A549 (cell line): ENCODE data around the gene URB2. TPM values are rescaled to one million over a fixed set of nuclear protein-coding genes. Genes with fewer than 3 reads are reported as not detected.

Experiments used
- ATAC-seq, 2 experiments: fragments of 200-7000 bp in 1 of 2; fragments of >200 bp in 1 of 2; cut with Nextera tagmentation in 1 of 2; cut with Tn5 transposase in 1 of 2; 3 replicates each; pipeline versions ENCODE4 v1.8.0 to v1.9.1; 2018 to 2020; ENCODE audit warnings: mild to moderate bottlenecking in 1 of 2, moderate library complexity in 1 of 2
- CTCF ChIA-PET: fragments of 300-600 bp; sonication (Branson Sonifier 250); formaldehyde crosslinking; extraction: SDS; loops from one replicate; lab custom pipeline; 2021; ENCODE audit warnings: antibody characterized with exemption, inconsistent platforms; lab: Yijun Ruan, JAX
- POLR2A ChIA-PET: fragments of 350-600 bp; formaldehyde crosslinking; extraction: SDS; loops from one replicate; lab custom pipeline; 2021; ENCODE audit warnings: antibody characterized with exemption, inconsistent platforms; lab: Yijun Ruan, JAX
- DNase-seq, 2 experiments: peaks; one replicate each; pipeline versions ENCODE4 v3.0.0 to v3.0.0-alpha.2; 2011 to 2016; ENCODE audit warnings: low read depth in 1 of 2, low spot score in 1 of 2
- FAIRE-seq: peaks from 2 replicates; lab custom pipeline; 2011; peaks lifted over from hg19 to GRCh38; lab: Jason Lieb, UNC
- H3K27ac ChIP-seq, 2 experiments: fragments of >200 bp; sonication (Bioruptor Twin); formaldehyde crosslinking; 3 replicates each; pipeline ENCODE4 v1.5.1; 2016 to 2017
- H3K4me1 ChIP-seq: fragments of >200 bp; sonication (Bioruptor Twin); formaldehyde crosslinking; 3 replicates; pipeline ENCODE4 v1.6.1; 2016
- H3K4me2 ChIP-seq: fragments of >200 bp; sonication (Bioruptor Twin); formaldehyde crosslinking; 3 replicates; pipeline ENCODE4 v1.6.1; 2016
- H3K4me3 ChIP-seq: fragments of >200 bp; sonication (Bioruptor Twin); formaldehyde crosslinking; 3 replicates; pipeline ENCODE4 v1.5.1; 2016
- H3K9me3 ChIP-seq: fragments of >200 bp; sonication (Bioruptor Twin); formaldehyde crosslinking; 3 replicates; pipeline ENCODE4 v1.6.1; 2016
- BHLHE40 ChIP-seq: IDR thresholded peaks from 2 replicates; pipeline ENCODE4 v1.6.1; 2012; ENCODE audit warnings: low read depth, low read length, inconsistent platforms
- CHD4 ChIP-seq: fragments of 200-600 bp; sonication (generic); IDR thresholded peaks from 2 replicates; pipeline ENCODE4 v1.6.1; 2016; ENCODE audit warnings: antibody characterized with exemption, mild to moderate bottlenecking, borderline replicate concordance
- EHF ChIP-seq: fragments of 250-450 bp; sonication (Bioruptor Pico); IDR thresholded peaks from 2 replicates; pipeline ENCODE4 v1.5.0; 2020; ENCODE audit warnings: mild to moderate bottlenecking
- HOXA7 ChIP-seq: fragments of 250-450 bp; sonication (Bioruptor Pico); IDR thresholded peaks from 2 replicates; pipeline ENCODE4 v1.5.0; 2020; ENCODE audit warnings: mild to moderate bottlenecking, moderate library complexity
- HOXB13 ChIP-seq: fragments of 250-450 bp; sonication (Bioruptor Pico); IDR thresholded peaks from 2 replicates; pipeline ENCODE4 v1.5.0; 2020; ENCODE audit warnings: low read depth, mild to moderate bottlenecking, moderate library complexity
- HOXB5 ChIP-seq: fragments of 250-450 bp; sonication (Bioruptor Pico); IDR thresholded peaks from 2 replicates; pipeline ENCODE4 v1.5.0; 2020; ENCODE audit warnings: mild to moderate bottlenecking, moderate library complexity
- JUN ChIP-seq, 2 experiments: fragments of >200 bp; sonication (Bioruptor Twin); formaldehyde crosslinking; IDR thresholded peaks; 2 replicates in 1 of 2; 3 replicates in 1 of 2; pipeline ENCODE4 v1.6.1; 2016 to 2017
- JUNB ChIP-seq: fragments of >200 bp; sonication (Bioruptor Twin); formaldehyde crosslinking; IDR thresholded peaks from 2 replicates; pipeline ENCODE4 v1.6.1; 2016
- KDM1A ChIP-seq: fragments of 200-600 bp; sonication (generic); IDR thresholded peaks from 2 replicates; pipeline ENCODE4 v1.6.1; 2016; ENCODE audit warnings: low read depth, mild to moderate bottlenecking
- KDM5A ChIP-seq: fragments of 200-600 bp; sonication (generic); IDR thresholded peaks from 2 replicates; pipeline ENCODE4 v1.6.1; 2016; ENCODE audit warnings: antibody characterized with exemption, mild to moderate bottlenecking
- MAZ ChIP-seq: fragments of 150-350 bp; IDR thresholded peaks from 2 replicates; pipeline ENCODE4 v1.6.1; 2014; ENCODE audit warnings: antibody characterized with exemption, low read depth, low read length, borderline replicate concordance
- MYC ChIP-seq: IDR thresholded peaks from 2 replicates; pipeline ENCODE4 v1.6.1; 2012; ENCODE audit warnings: mild to moderate bottlenecking, inconsistent platforms, low read length, improper control_type of control experiment, borderline replicate concordance
- NPAS2 ChIP-seq: fragments of 250-450 bp; sonication (Bioruptor Pico); IDR thresholded peaks from 2 replicates; pipeline ENCODE4 v1.8.0; 2022; ENCODE audit warnings: mild to moderate bottlenecking, moderate library complexity, borderline replicate concordance
- POLR2A ChIP-seq: IDR thresholded peaks from 2 replicates; pipeline ENCODE4 v1.6.1; 2012; ENCODE audit warnings: mild to moderate bottlenecking, low read length
- RAD21 ChIP-seq, 2 experiments: fragments of >200 bp in 1 of 2; sonication (Bioruptor Twin) in 1 of 2; formaldehyde crosslinking in 1 of 2; IDR thresholded peaks in 1 of 2; conservative IDR thresholded peaks in 1 of 2; 2 replicates in 1 of 2; 3 replicates in 1 of 2; pipeline ENCODE4 v1.6.1; 2012 to 2018; ENCODE audit warnings: inconsistent platforms in 1 of 2
- RARB ChIP-seq: fragments of 250-450 bp; sonication (Bioruptor Pico); IDR thresholded peaks from 2 replicates; pipeline ENCODE4 v1.8.0; 2021; ENCODE audit warnings: mild to moderate bottlenecking, moderate library complexity
- RCOR1 ChIP-seq: fragments of 150-350 bp; IDR thresholded peaks from 2 replicates; pipeline ENCODE4 v1.6.1; 2014; ENCODE audit warnings: antibody characterized with exemption, low read length, low read depth
- RNF2 ChIP-seq: fragments of 200-600 bp; sonication (generic); IDR thresholded peaks from 2 replicates; pipeline ENCODE4 v1.6.1; 2016; ENCODE audit warnings: low read depth, mild to moderate bottlenecking, antibody characterized with exemption, moderate library complexity, borderline replicate concordance
- SMC3 ChIP-seq: fragments of >200 bp; sonication (Bioruptor Twin); formaldehyde crosslinking; IDR thresholded peaks from 3 replicates; pipeline ENCODE4 v1.6.1; 2018; ENCODE audit warnings: inconsistent platforms
- TFCP2L1 ChIP-seq: fragments of 250-450 bp; sonication (Bioruptor Pico); IDR thresholded peaks from 2 replicates; pipeline ENCODE4 v1.5.0; 2021; ENCODE audit warnings: mild to moderate bottlenecking
- ZC3H11A ChIP-seq: fragments of 450-650 bp; IDR thresholded peaks from 2 replicates; pipeline ENCODE4 v1.6.1; 2014; ENCODE audit warnings: antibody characterized with exemption, mild to moderate bottlenecking
- ZNF302 ChIP-seq: fragments of 250-450 bp; sonication (Bioruptor Pico); IDR thresholded peaks from 2 replicates; pipeline ENCODE4 v1.9.0; 2021; ENCODE audit warnings: inconsistent platforms, mild to moderate bottlenecking, moderate library complexity
- ZSCAN20 ChIP-seq: fragments of 250-450 bp; sonication (Bioruptor Pico); IDR thresholded peaks from 2 replicates; pipeline ENCODE4 v1.8.0; 2022; ENCODE audit warnings: mild to moderate bottlenecking, moderate library complexity
- WGBS: methylation state at CpG from one replicate; pipeline ENCODE4 v1.1.6; 2017; ENCODE audit errors: missing lambda C conversion rate; 5-methylcytosine and 5-hydroxymethylcytosine counted together
- polyA minus RNA-seq: library from RNA; depleted of rRNA, polyadenylated mRNA; stranded (reverse); fragments of >200 nt; gene quantifications from 2 replicates; pipeline ENCODE4 v1.2.3, GENCODE V29; 2011; rRNA and poly(A)+ RNA removed
- polyA plus RNA-seq, 4 experiments: library from polyadenylated mRNA; depleted of rRNA in 3 of 4; stranded (reverse); fragments of >200 nt; fragmentation: RNase III in 1 of 4; extraction: RNeasy Plus Mini Kit Qiagen cat#74134 plus additional on column Dnase treatment in 1 of 4; gene quantifications; 2 replicates in 3 of 4; 3 replicates in 1 of 4; pipeline ENCODE4 v1.2.3, GENCODE V29; 2011 to 2017
- TF ChIP-seq, protein P1 (sequence below): IDR thresholded peaks from 2 replicates; pipeline ENCODE4 v1.6.1; 2012; ENCODE audit warnings: low read depth, borderline replicate concordance
- TF ChIP-seq, protein P2 (sequence below): fragments of >200 bp; sonication (Bioruptor Twin); formaldehyde crosslinking; IDR thresholded peaks from 2 replicates; pipeline ENCODE4 v1.6.1; 2016
- TF ChIP-seq, protein P3 (sequence below): fragments of 200-600 bp; sonication (generic); IDR thresholded peaks from 2 replicates; pipeline ENCODE4 v1.6.1; 2016; ENCODE audit warnings: antibody characterized with exemption, mild to moderate bottlenecking, moderate library complexity
- TF ChIP-seq, protein P4 (sequence below): fragments of 250-450 bp; sonication (Bioruptor Pico); IDR thresholded peaks from 2 replicates; pipeline ENCODE4 v1.5.0; 2020; ENCODE audit warnings: low read depth, mild to moderate bottlenecking, moderate library complexity
- TF ChIP-seq, protein P5 (sequence below): IDR thresholded peaks from 2 replicates; pipeline ENCODE4 v1.6.1; 2012
- TF ChIP-seq, protein P6 (sequence below): fragments of >200 bp; sonication (Bioruptor Twin); formaldehyde crosslinking; IDR thresholded peaks from 3 replicates; pipeline ENCODE4 v1.6.1; 2016
- TF ChIP-seq, protein P7 (sequence below): fragments of 150-350 bp; IDR thresholded peaks from 2 replicates; pipeline ENCODE4 v1.6.1; 2014; ENCODE audit warnings: low read depth, mild to moderate bottlenecking, low read length

URB2 gene
- polyA plus RNA-seq (2011; rRNA removed) (15.7 and 19.6 TPM in 2 replicates), polyA plus RNA-seq (2017; fragmentation: RNase III; extraction: RNeasy Plus Mini Kit Qiagen cat#74134 plus additional on column Dnase treatment) (13.7 to 15.6 TPM (median 14.1 TPM) in 3 replicates), polyA minus RNA-seq (48.4 and 52.1 TPM in 2 replicates)
- polyA plus RNA-seq (2012; cell fraction: cytosol; rRNA removed), result 9.2 and 12.0 TPM in 2 replicates
- polyA plus RNA-seq (2012; cell fraction: nucleus; rRNA removed), result 15.9 and 17.3 TPM in 2 replicates

DNA sequence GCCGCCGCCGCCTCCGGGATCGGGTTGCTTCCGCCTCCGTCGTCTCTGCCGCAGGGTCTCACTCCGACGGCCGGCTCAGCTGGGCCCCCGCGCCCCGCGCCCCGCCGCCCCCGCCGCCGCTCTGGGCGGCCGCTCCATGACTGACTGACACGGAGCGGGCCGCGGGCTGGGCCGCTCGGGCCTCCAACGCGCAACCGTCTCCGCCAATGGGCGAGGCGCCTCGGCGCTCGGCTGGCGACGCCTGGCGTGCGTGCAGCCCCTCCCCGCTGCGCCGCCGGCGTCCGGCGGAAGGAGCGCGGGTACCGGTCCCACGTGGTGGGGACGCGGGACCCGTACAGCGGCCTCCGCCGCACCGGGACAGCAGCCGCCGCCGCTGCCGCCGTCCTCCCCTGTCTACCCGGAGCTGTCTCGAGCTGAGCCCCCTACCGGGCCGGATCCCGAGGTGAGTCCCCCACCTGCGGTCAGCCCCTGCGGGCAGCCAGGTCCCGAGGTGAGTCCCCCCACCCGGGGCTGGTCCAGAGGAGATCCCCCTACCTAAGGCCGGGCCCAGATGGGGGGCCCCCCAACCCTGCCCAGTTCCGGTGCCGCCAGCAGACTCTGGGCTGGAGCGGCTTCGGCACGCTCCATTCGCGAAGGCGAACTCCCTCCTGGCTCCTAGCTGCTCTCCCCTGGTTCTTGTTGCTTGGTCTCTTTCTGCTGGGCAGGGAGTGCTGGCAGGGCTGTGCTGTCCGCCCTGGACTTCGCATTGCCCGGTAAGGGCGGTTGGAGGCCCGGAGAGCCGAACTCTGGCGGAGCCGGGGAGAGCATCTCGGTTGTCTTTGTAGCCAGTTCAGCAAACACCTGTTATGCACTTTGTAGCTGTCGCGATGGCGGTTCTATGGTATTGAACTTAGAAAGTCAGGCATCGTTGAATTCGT lies at the start of gene URB2, which contains the start of gene TAF5L:
Gene URB2 (plus strand): TSS at position 333 of the 917 bp plus-strand sequence. CDS start 1,387 bp downstream, outside the sequence.
Gene TAF5L (minus strand): TSS at position 208 of the 917 bp plus-strand sequence. CDS start 11,640 bp downstream, outside the sequence.
- under 1% methylated on average over 14 of the region's 97 CpGs for WGBS
- peaks cover 26% of the 10 kb centered on the region for H3K4me1 ChIP-seq
- peak within 1 kb of the TSS; percentile 93 to 98 for H3K27ac ChIP-seq
- CTCF ChIA-PET, result interaction anchor here (1.4 kb wide), 1 partner anchor 22 kb away, joined by 3 read pairs; no protein-coding TSS in a partner anchor
- no peaks in the 10 kb centered on the region for H3K9me3 ChIP-seq
- H3K4me3 ChIP-seq, result peak within 1 kb of the TSS; percentile 73
- FAIRE-seq (no peak), DNase-seq (peak; percentile 90 to 92), ATAC-seq (peak; percentile 95 to 98)
- POLR2A ChIA-PET, result interaction anchor here (0.7 to 1.8 kb wide), 2 partner anchors 67 to 69 kb away, joined by 3 to 11 read pairs; partner anchors contain the start of gene ABCB10
- peak within 1 kb of the TSS; percentile 97 for H3K4me2 ChIP-seq
- TF ChIP-seq, protein P1, sequence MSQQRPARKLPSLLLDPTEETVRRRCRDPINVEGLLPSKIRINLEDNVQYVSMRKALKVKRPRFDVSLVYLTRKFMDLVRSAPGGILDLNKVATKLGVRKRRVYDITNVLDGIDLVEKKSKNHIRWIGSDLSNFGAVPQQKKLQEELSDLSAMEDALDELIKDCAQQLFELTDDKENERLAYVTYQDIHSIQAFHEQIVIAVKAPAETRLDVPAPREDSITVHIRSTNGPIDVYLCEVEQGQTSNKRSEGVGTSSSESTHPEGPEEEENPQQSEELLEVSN, result peak; percentile 72
- TF ChIP-seq KDM1A (no peak), JUNB (no peak), BHLHE40 (no peak), RARB (CRISPR knock-in tag) (no peak), SMC3 (no peak), MYC (peak; percentile 92; the same call in 1 of the 2 replicates), CHD4 (no peak), JUN (IDR thresholded peaks at IDR 0.05) (peak in 1 of 2 experiments; percentile 75; a peak in 3 of 5 replicates), ZC3H11A (no peak), HOXB5 (CRISPR knock-in tag) (0 out of 2 replicates have a peak, but pooled peaks have one; percentile 27), ZSCAN20 (CRISPR knock-in tag) (no peak), TFCP2L1 (CRISPR knock-in tag) (0 out of 2 replicates have a peak, but pooled peaks have one; percentile 44), POLR2A (peak; percentile 86), HOXA7 (CRISPR knock-in tag) (no peak), MAZ (peak; percentile 57; the same call in 1 of the 2 replicates), KDM5A (peak; percentile 43; the same call in 1 of the 2 replicates), NPAS2 (CRISPR knock-in tag) (no peak), ZNF302 (CRISPR knock-in tag) (no peak), RCOR1 (no peak), HOXB13 (no peak), EHF (CRISPR knock-in tag) (no peak), RNF2 (no peak), RAD21 (conservative IDR thresholded peaks at IDR 0.05 in 1 of 2, IDR thresholded peaks at IDR 0.05 in 1 of 2) (no peak)
- TF ChIP-seq, protein P2, sequence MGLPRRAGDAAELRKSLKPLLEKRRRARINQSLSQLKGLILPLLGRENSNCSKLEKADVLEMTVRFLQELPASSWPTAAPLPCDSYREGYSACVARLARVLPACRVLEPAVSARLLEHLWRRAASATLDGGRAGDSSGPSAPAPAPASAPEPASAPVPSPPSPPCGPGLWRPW, result no peak
- TF ChIP-seq, protein P3, sequence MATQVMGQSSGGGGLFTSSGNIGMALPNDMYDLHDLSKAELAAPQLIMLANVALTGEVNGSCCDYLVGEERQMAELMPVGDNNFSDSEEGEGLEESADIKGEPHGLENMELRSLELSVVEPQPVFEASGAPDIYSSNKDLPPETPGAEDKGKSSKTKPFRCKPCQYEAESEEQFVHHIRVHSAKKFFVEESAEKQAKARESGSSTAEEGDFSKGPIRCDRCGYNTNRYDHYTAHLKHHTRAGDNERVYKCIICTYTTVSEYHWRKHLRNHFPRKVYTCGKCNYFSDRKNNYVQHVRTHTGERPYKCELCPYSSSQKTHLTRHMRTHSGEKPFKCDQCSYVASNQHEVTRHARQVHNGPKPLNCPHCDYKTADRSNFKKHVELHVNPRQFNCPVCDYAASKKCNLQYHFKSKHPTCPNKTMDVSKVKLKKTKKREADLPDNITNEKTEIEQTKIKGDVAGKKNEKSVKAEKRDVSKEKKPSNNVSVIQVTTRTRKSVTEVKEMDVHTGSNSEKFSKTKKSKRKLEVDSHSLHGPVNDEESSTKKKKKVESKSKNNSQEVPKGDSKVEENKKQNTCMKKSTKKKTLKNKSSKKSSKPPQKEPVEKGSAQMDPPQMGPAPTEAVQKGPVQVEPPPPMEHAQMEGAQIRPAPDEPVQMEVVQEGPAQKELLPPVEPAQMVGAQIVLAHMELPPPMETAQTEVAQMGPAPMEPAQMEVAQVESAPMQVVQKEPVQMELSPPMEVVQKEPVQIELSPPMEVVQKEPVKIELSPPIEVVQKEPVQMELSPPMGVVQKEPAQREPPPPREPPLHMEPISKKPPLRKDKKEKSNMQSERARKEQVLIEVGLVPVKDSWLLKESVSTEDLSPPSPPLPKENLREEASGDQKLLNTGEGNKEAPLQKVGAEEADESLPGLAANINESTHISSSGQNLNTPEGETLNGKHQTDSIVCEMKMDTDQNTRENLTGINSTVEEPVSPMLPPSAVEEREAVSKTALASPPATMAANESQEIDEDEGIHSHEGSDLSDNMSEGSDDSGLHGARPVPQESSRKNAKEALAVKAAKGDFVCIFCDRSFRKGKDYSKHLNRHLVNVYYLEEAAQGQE, result no peak
- TF ChIP-seq, protein P4, sequence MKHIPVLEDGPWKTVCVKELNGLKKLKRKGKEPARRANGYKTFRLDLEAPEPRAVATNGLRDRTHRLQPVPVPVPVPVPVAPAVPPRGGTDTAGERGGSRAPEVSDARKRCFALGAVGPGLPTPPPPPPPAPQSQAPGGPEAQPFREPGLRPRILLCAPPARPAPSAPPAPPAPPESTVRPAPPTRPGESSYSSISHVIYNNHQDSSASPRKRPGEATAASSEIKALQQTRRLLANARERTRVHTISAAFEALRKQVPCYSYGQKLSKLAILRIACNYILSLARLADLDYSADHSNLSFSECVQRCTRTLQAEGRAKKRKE (CRISPR knock-in tag), result no peak
- TF ChIP-seq, protein P5, sequence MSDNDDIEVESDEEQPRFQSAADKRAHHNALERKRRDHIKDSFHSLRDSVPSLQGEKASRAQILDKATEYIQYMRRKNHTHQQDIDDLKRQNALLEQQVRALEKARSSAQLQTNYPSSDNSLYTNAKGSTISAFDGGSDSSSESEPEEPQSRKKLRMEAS, result peak; percentile 98
- TF ChIP-seq, protein P6, sequence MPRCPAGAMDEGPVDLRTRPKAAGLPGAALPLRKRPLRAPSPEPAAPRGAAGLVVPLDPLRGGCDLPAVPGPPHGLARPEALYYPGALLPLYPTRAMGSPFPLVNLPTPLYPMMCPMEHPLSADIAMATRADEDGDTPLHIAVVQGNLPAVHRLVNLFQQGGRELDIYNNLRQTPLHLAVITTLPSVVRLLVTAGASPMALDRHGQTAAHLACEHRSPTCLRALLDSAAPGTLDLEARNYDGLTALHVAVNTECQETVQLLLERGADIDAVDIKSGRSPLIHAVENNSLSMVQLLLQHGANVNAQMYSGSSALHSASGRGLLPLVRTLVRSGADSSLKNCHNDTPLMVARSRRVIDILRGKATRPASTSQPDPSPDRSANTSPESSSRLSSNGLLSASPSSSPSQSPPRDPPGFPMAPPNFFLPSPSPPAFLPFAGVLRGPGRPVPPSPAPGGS, result peak; percentile 64; the same call in 1 of the 3 replicates
- TF ChIP-seq, protein P7, sequence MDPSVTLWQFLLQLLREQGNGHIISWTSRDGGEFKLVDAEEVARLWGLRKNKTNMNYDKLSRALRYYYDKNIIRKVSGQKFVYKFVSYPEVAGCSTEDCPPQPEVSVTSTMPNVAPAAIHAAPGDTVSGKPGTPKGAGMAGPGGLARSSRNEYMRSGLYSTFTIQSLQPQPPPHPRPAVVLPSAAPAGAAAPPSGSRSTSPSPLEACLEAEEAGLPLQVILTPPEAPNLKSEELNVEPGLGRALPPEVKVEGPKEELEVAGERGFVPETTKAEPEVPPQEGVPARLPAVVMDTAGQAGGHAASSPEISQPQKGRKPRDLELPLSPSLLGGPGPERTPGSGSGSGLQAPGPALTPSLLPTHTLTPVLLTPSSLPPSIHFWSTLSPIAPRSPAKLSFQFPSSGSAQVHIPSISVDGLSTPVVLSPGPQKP, result no peak
